ENCODE results near the gene ALKBH4. TPM values are rescaled to one million over a fixed set of nuclear protein-coding genes. Genes with fewer than 3 reads are reported as not detected.

Gene ALKBH4
- total and polyA plus RNA-seq, 2 donors from 2014 or later: 14.0 to 15.4 TPM

DNA sequence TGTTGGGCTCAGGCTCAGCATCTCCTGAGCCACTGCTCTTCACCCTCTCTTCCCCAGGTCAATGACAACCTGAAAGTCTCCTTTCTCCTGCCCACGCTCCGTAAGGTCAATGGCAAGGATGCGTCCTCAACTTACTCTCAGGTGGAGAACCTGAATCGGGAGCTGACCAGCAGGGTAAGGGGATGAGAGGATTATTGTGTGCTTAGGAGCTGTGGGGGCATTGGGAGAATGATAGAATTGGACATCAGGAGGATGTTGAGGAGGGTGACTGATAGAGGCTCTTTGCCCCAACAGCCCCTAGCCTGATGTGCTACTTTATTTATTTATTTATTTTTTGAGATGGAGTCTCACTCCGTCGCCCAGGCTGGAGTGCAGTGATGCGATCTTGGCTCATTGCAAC is 1.4 kb upstream of the ALKBH4 start:
- peaks cover 0 to 13% (median 12%) of the 10 kb centered on the region in 3 donors for H3K4me1 ChIP-seq (ENCODE audit: control insufficient read depth in 2 of 3, insufficient read depth in 2 of 3, low read depth in 1 of 3, low read length in 3 of 3)
- no peak overlapping the region for H3K27ac ChIP-seq (ENCODE audit: low read depth in 2 of 2, low read length in 2 of 2)
- DNase-seq: no peak
- H3K36me3 ChIP-seq (ENCODE audit: control insufficient read depth in 2 of 3, insufficient read depth in 3 of 3, low read length in 3 of 3): peaks cover 0 to 4% (median 0%) of the 10 kb centered on the region in 3 donors
- no peaks in the 10 kb centered on the region for H3K9me3 ChIP-seq (ENCODE audit: control insufficient read depth in 2 of 3, insufficient read depth in 1 of 3, low read length in 3 of 3)
- peak overlapping the region in 1 of 3 donors; percentile 16 for H3K9ac ChIP-seq (ENCODE audit: low read length in 3 of 3)
- TF ChIP-seq, protein P1, sequence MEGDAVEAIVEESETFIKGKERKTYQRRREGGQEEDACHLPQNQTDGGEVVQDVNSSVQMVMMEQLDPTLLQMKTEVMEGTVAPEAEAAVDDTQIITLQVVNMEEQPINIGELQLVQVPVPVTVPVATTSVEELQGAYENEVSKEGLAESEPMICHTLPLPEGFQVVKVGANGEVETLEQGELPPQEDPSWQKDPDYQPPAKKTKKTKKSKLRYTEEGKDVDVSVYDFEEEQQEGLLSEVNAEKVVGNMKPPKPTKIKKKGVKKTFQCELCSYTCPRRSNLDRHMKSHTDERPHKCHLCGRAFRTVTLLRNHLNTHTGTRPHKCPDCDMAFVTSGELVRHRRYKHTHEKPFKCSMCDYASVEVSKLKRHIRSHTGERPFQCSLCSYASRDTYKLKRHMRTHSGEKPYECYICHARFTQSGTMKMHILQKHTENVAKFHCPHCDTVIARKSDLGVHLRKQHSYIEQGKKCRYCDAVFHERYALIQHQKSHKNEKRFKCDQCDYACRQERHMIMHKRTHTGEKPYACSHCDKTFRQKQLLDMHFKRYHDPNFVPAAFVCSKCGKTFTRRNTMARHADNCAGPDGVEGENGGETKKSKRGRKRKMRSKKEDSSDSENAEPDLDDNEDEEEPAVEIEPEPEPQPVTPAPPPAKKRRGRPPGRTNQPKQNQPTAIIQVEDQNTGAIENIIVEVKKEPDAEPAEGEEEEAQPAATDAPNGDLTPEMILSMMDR (IDR thresholded peaks at IDR 0.05; ENCODE audit: borderline replicate concordance, extremely low read depth, insufficient read depth): no peak
- no peaks in the 10 kb centered on the region for H3K27me3 ChIP-seq (ENCODE audit: control insufficient read depth, insufficient read depth, low read length)
- intact Hi-C loops (cut with DNase I): no loop called here
- H3K4me3 ChIP-seq (ENCODE audit: low read length in 3 of 3): peak overlapping the region in 2 of 3 donors; percentile 24 to 100
- FAIRE-seq: no peak

DNA sequence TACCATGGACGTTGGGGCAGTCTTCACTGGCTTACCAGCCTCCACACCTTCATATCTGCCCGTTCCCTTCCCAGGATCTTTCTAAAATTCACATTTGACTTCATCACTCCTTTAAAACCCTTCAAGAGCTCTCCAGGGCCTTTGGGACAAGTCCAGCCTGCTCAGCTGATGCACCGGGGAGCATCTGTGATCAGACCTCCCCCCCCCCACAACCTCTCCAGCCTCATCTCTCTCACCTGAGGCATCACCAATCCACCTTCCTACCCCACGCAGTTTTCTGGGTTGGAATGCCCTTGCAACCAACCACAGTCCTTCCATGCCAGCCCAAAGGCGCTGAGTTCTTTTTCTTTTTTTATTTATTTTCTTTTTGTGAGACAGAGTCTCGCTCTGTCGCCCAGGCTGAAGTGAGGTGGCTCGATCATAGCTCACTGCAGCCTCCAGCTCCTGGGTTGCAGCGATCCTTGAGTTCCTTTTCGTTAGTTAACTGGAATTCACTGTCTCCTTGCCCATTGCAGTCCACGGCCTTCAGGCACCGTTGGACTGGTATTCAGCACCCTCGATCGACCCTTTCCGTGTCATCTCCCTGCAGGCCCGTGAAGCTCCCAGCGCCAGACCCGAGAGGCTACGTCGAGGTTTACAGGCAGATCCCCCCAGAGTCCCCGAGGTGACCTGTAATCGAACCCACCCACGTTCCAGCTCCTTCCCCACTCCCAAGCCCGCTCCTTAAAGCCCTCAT is 654 bp downstream of the ALKBH4 start:
- no peaks in the 10 kb centered on the region for H3K36me3 ChIP-seq (ENCODE audit: control insufficient read depth in 2 of 3, insufficient read depth in 3 of 3, low read length in 3 of 3)
- no peaks in the 10 kb centered on the region for H3K27me3 ChIP-seq (ENCODE audit: control insufficient read depth, insufficient read depth, low read length)
- TF ChIP-seq, protein P1 (IDR thresholded peaks at IDR 0.05; ENCODE audit: borderline replicate concordance, extremely low read depth, insufficient read depth): no peak
- no peaks in the 10 kb centered on the region for H3K9me3 ChIP-seq (ENCODE audit: control insufficient read depth in 2 of 3, insufficient read depth in 1 of 3, low read length in 3 of 3)
- FAIRE-seq (no peak), DNase-seq (peak in 2 of 5 donors; percentile 27 to 41)
- H3K9ac ChIP-seq (ENCODE audit: low read length in 3 of 3): peak overlapping the region; percentile 91 to 99 (median 95)
- peak overlapping the region; percentile 1 to 57 for H3K27ac ChIP-seq (ENCODE audit: low read depth in 2 of 2, low read length in 2 of 2)
- peak overlapping the region; percentile 96 to 100 (median 97) for H3K4me3 ChIP-seq (ENCODE audit: low read length in 3 of 3)
- H3K4me1 ChIP-seq (ENCODE audit: control insufficient read depth in 2 of 3, insufficient read depth in 2 of 3, low read depth in 1 of 3, low read length in 3 of 3): peaks cover 0 to 12% (median 10%) of the 10 kb centered on the region in 3 donors
- intact Hi-C loops (cut with DNase I): no loop called here

DNA sequence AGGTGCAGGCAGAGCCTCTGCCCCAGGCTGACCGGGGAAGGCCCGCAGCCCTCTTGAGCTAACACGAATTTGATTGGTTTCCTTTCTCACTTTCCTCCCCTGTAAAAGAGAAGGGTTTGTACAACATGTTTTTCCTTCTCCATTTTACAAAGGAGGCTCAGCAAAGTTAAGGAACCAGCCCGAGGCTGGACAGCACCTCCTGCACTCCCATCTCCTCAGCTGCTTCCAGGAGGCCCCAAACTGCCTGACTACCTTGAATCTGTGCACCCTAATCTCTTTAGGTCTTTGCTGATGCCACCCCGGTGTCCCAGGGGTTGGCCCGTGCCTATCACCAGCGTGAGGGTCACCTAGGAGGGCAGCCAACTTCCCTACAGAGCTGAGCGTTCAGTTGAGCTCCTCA is 4.2 kb downstream of the ALKBH4 start:
- Histone ChIP-seq H3K27ac (ENCODE audit: low read depth in 2 of 2, low read length in 2 of 2) (no peak overlapping the region), H3K36me3 (ENCODE audit: control insufficient read depth in 2 of 3, insufficient read depth in 3 of 3, low read length in 3 of 3) (peaks cover 0 to 7% (median 7%) of the 10 kb centered on the region in 3 donors), H3K9ac (ENCODE audit: low read length in 3 of 3) (no peak overlapping the region), H3K9me3 (ENCODE audit: control insufficient read depth in 2 of 3, insufficient read depth in 1 of 3, low read length in 3 of 3) (no peaks in the 10 kb centered on the region), H3K27me3 (ENCODE audit: control insufficient read depth, insufficient read depth, low read length) (no peaks in the 10 kb centered on the region), H3K4me3 (ENCODE audit: low read length in 3 of 3) (no peak overlapping the region), H3K4me1 (ENCODE audit: control insufficient read depth in 2 of 3, insufficient read depth in 2 of 3, low read depth in 1 of 3, low read length in 3 of 3) (peaks cover 0 to 6% (median 4%) of the 10 kb centered on the region in 3 donors)
- TF ChIP-seq, protein P1 (IDR thresholded peaks at IDR 0.05; ENCODE audit: borderline replicate concordance, extremely low read depth, insufficient read depth): no peak
- DNase-seq (no peak), FAIRE-seq (no peak)
- intact Hi-C loops (cut with DNase I): no loop called here

Measured in kidney (tissue), 14 donors.